NOMO-1 (cell line): ENCODE data around the gene UBE3D.

Source experiments
- DNase-seq, 2 experiments: peaks; one replicate each; lab custom pipeline; 2025; ENCODE audit not compliant: unreplicated experiment in 2 of 2; lab: John Stamatoyannopoulos, UW

UBE3D gene, protein sequence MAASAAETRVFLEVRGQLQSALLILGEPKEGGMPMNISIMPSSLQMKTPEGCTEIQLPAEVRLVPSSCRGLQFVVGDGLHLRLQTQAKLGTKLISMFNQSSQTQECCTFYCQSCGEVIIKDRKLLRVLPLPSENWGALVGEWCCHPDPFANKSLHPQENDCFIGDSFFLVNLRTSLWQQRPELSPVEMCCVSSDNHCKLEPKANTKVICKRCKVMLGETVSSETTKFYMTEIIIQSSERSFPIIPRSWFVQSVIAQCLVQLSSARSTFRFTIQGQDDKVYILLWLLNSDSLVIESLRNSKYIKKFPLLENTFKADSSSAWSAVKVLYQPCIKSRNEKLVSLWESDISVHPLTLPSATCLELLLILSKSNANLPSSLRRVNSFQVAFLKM

GRCh38 chr6:83065511-83066192 lies at the start of gene UBE3D:
UBE3D (minus strand) TSS chr6:83065841; CDS start chr6:83065718, 123 bp downstream.
- peak; percentile 79 to 88 for DNase-seq

DNA sequence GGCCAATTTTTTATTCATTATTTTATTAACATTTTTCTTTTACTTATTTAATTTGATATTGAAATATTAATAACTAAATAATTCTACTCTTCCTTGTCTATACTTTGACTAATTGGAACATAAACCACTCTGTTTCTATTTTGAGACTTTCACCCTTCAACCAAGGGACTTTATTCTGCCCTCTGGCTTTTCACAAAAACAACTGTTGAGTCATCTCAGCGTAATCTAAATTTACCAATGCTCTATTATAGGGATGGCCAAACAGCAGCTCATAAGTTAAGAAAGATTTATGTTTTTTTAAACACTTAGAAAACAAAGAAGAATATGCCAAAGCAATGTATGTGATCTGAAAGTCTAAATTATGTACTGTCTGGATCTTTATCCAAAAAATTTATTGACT lies 48.5 kb upstream of the UBE3D start:
- peak in 1 of 2 experiments; percentile 24 for DNase-seq

- no peak for DNase-seq
These were observed 47.6 kb upstream of the UBE3D start for GRCh38 chr6:83113258-83113657.

DNA sequence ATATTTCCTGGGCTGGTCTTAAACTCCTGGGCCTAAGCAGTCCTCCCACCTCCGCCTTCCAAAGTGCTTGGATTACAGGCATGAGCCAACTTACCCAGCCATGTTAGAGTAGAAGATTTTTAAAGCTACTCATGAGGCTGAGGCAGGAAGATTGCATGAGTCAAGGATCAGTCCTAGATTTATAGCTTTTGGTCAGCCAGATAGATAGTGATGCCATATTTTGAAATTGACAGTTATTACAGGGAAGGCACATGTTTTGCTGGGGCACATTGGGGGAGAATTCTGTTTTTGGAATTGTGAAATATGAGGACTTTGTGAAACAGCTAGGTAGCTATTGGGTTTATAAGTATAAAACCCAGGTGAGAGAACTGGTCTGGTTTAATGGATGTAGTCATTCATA lies 42.7 kb upstream of the UBE3D start:
- peak; percentile 74 to 83 for DNase-seq

- DNase-seq, result no peak
These were observed 32.9 kb upstream of the UBE3D start for GRCh38 chr6:83098589-83098988.

DNA sequence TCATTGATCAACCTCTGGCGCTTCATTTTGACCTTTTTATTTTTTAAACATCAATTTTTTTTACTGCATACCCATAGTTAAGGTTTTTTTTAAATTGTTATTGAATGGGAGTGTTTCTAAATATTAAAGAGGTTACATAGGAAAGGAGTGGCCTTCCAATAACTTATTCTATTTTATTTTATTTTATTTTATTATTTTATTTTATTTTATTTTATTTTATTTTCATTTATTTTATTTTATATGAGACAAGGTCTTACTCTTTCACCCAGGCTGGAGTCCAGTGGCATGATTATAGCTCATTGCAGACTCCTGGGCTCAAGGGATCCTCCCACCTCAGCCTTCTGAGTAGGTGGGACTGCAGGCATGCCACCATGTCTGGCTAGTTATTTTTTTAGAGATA lies 32.0 kb upstream of the UBE3D start:
- DNase-seq, result no peak

GRCh38 chr6:83097204-83097603 lies 31.6 kb upstream of the UBE3D start:
- DNase-seq, result no peak

GRCh38 chr6:83096791-83097190 lies 31.1 kb upstream of the UBE3D start:
- DNase-seq, result no peak

GRCh38 chr6:83092756-83093399 lies 27.2 kb upstream of the UBE3D start:
- peak; percentile 18 to 34 for DNase-seq

DNA sequence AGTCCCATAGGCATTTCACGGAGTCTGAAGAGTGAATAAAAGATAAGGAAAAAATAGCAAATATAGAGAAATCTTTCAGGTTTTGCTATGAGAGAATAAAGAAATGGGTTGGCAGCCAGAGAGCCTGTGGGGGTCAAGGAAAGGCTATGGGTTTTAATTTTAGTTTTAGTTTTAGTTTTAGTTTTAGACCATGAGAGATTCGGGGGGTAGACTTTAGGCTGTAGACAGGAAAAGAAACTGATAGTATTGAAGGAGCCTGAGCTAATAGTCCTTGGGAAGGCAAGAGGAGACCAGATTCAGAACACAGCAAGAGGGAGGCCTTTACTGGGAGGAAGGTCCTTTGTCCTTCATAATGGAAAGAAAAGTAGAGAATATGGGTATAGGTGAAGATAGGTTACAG lies 21.1 kb upstream of the UBE3D start:
- no peak for DNase-seq

GRCh38 chr6:83083476-83083875 lies 17.8 kb upstream of the UBE3D start:
- no peak for DNase-seq

DNA sequence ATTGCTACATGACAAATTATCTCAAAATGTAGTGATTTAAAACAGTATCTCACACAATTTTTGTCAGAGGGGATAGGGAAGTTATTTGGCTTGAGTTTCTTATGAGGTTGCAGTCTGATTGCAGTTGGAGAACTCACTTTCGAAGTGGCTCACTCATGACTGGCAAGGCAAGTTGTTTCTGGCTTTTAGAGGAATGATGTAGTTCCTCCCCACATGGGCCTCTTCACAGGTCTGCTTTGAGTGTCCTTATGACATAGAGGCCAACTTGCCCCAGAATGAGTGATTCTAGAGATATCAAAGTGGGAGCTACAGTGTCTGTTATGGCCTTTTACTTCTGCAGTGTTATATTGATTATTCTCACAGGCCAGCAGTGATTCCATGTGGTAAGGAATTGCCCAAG lies 8.0 kb upstream of the UBE3D start:
- peak; percentile 22 to 27 for DNase-seq

DNA sequence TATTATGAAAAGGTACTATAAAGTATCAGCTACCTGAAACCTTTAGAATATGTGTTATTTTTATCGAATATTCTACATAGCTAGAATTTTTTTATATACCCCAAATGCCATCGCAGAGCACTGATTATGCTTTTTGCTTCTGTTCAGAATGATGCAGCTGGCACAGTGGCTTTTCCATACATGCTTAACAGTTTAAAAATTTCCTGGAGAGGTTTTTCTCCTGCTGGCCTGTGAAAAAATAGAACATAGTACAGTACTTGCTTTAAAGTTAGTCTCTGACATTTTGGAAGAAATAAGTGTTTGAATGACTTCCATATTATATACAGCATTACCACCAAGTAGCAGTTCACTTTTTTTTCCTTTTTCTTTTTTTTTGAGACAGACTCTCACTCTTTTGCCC lies 7.1 kb upstream of the UBE3D start:
- no peak for DNase-seq

DNA sequence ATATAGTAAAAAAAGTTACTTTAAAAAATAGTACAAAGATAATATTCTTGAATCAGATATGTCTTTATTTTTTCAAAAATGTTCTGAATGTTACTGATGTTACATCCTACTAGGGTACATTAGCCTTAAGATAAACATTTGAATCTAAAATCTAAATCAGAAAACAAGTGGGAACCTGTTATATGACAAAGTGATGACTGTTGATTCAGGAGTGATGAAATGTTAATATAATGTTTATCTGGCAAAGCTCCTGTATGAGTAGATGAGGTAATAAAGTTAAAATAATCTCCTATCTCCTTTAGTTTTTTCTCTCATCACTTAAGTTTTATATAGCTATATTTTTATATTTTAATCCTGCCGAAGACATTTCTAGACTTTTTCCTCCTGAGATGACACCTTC lies 6.1 kb upstream of the UBE3D start:
- DNase-seq, result no peak

DNA sequence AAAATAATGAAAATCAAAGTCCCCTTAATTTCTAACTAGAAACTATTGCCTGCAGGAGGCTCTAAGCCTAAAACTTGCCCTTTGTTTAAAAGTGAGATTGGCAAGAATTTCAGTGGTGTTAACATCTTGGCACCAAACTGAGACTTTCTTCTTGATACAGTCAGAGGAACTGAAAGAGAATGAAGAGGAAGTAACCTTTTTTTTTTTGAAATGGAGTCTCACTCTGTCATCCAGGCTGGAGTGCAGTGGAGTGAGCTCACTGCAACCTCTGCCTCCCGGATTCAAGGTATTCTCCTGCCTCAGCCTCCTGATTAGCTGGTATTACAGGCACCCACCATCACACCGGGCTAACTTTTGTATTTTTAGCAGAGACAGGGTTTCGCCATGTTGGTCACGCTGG lies 5.4 kb upstream of the UBE3D start:
- DNase-seq, result peak; percentile 43 to 83

GRCh38 chr6:83069633-83070032 lies 4.0 kb upstream of the UBE3D start:
- no peak for DNase-seq

DNA sequence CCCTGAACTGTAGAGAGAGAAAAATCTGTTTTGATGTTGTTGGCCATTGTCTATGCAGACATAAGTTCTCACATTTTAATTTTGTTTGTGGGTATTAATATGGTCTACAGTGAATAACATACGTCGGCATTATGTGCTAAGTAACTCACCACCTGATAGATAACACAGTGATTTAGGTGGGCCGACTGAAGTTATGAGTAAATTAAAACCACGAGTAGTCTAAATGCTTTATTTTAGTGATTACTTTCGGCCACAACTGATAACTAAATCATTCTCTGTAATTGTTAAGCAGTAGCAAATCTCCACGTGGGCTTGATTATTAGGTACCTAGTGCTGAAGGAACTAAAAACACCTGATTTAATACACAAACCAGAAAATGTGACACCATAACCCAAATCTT lies 3.0 kb upstream of the UBE3D start:
- no peak for DNase-seq

DNA sequence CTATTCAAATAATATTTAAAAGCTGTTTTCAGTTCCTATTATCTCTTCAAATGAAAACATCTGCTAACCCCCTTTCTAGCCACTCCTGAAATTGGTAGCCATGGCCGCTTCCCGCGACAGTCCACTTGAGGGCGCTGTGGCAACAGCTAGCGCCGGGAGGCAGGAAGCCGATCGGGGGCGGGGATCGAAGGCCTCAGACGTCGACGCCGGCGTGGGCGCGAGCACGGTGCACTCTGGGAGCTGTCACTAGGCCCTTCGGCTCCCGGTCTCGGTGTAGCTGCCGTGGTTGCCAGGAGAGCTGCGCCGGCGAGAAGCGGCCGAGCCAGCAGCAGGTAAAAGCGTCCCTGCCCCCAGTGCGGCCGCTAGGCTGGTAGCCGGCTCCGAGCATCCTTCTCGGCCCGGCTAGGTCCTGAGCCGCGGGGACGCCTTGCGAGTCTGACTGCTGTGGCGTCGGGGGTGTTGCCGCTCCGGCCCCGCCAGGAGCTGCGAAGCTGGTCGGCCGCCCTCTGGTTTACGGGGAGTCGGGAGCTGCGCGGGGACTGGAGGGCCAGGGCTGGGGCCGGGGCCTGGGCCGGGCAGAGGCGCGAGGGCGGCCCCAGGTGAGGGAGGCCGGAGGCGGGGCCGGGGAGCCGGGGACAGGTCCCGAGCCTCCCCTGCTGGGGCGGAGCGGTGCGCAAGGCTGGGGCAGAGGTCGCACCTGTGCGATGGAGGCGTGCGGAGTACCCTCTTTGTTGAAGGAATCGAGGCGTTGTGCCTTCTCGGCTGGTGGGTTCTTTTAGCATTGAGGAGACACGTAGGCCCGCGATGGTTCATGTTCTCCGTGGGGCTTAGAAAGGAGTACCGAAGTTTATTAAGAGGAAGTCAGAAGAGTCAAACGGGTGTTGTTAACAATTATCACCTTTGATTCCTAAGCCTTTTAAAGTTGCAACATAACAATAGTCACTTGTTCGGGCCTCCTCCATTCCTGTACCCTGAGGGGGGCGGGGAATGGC lies 2.1 kb upstream of the UBE3D start, which contains the start of gene DOP1A:
Gene DOP1A (plus strand): TSS at position 224 of the 992 bp plus-strand sequence. CDS start 29,307 bp downstream, outside the sequence.
- DNase-seq, result peak; percentile 95 to 96

DNA sequence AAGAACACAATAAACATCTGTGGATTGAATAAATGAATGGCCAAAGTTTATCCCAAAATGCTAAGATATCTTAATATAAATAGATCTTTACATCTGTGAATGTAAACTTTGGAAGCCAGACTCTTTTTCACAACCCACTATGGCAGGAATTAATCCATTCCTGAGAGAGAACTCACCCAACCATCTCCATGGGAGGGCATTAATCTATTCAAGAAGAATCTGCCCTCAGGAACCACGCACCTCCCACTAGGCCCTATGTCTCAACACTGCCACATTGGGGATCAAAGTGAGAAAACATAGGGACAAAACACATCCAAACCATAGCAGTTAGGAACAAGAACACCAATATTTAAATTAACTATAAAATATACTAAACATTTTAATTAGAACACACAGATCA lies 3.4 kb downstream of the UBE3D start:
- no peak for DNase-seq

DNA sequence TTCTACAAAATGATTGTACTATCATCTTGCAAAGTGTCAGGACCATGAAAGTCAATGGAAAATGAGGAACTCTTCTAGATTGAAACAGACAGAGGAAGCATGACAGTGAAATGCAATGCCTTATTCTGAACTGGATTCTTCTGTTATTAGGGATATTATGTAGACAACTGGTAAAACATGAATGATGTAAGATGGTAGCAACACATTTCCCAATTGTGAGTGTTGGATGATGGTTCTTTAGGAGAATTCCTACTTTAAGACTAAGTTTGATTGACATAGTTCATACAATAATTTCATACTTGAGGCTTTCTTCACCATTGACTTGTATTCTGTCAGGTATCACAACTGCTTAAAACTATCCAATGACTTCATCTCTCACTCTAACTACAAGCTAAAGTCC lies 4.5 kb downstream of the UBE3D start:
- DNase-seq, result no peak
